Adrenal gland (tissue), 12 donors: Measurements from ENCODE around the gene SNCB. TPM values are rescaled to one million over a fixed set of nuclear protein-coding genes. Genes with fewer than 3 reads are reported as not detected.
A peak's percentile ranks its signal among the peaks of the same experiment; 100 is the strongest.

Experiments
- DNase-seq, 7 donors: peaks; one replicate each; pipeline ENCODE4 v3.0.0-alpha.2; 2019 to 2020
- H3K27ac ChIP-seq, 5 donors: fragments of 200-600 bp; sonication (generic) in 4 of 5; 1 replicate in 3 of 5; 2 replicates in 2 of 5; pipeline versions ENCODE4 v1.5.1 to v1.8.0; 2016 to 2020; ENCODE audit warnings: mild to moderate bottlenecking in 1 of 5
- H3K27me3 ChIP-seq: fragments of 200-600 bp; 2 replicates; pipeline ENCODE4 v1.8.0; 2021
- H3K36me3 ChIP-seq, 2 donors: fragments of 200-600 bp; replicated peaks in 1 of 2; 1 replicate in 1 of 2; 2 replicates in 1 of 2; pipeline versions ENCODE4 v1.5.1 to v1.8.0; 2018 to 2022
- H3K4me1 ChIP-seq, 2 donors: fragments of 200-600 bp; replicated peaks in 1 of 2; 1 replicate in 1 of 2; 2 replicates in 1 of 2; pipeline versions ENCODE4 v1.5.1 to v1.8.0; 2018 to 2021
- H3K4me3 ChIP-seq, 4 donors: fragments of 200-600 bp; sonication (generic) in 3 of 4; one replicate each; pipeline ENCODE4 v1.5.1; 2016 to 2018
- H3K9me3 ChIP-seq, 3 donors: fragments of 200-600 bp; sonication (generic) in 1 of 3; replicated peaks in 1 of 3; 1 replicate in 2 of 3; 2 replicates in 1 of 3; pipeline versions ENCODE4 v1.5.1 to v1.8.0; 2016 to 2021
- POLR2A ChIP-seq, 2 donors: fragments of 450-650 bp; IDR thresholded peaks; one replicate each; pipeline ENCODE4 v1.6.1; 2017; ENCODE audit warnings: antibody characterized with exemption in 2 of 2, mild to moderate bottlenecking in 2 of 2, moderate library complexity in 1 of 2
- WGBS, 4 donors: extraction: QIAGEN DNeasy Blood & Tissue Kit in 2 of 4; methylation state at CpG; one replicate each; pipeline versions ENCODE4 v1.1.5 to v1.1.7; 2013 to 2017; 5-methylcytosine and 5-hydroxymethylcytosine counted together
- intact Hi-C, 2 donors: fragments of 100-400 bp; cut with DNase I; formaldehyde crosslinking; loops; one replicate each; pipeline versions ENCODE4 v1.14.1 to v1.15.0; 2022 to 2023
- polyA plus RNA-seq, 3 donors: library from polyadenylated mRNA; stranded (reverse); fragments of 200-250 nt in 2 of 3; fragments of 350-450 nt in 1 of 3; fragmentation: Illumina TruSeq in 1 of 3; extraction: RNeasy Lipid Tissue Mini Kit (QIAGEN cat#74804) in 1 of 3; gene quantifications; one replicate each; pipeline ENCODE4 v1.2.3, GENCODE V29; 2013 to 2014
- total RNA-seq, 9 donors: library from RNA; depleted of rRNA in 4 of 9; stranded (reverse); fragments of >200 nt in 4 of 9; fragments of 120-200 nt in 1 of 9; fragmentation: NEBNext Ultra II Directional in 1 of 9; extraction: Animal tissue kit (Norgen Biotek cat#: 25700) in 1 of 9; gene quantifications; one replicate each; pipeline versions ENCODE4 v1.1.0 to v1.2.4, GENCODE V29; 2013 to 2023
- TF ChIP-seq, protein P1 (sequence below), 6 experiments: fragments of 450-650 bp in 4 of 6; fragments of 200-600 bp in 2 of 6; sonication (generic) in 1 of 6; IDR thresholded peaks; 1 replicate in 5 of 6; 2 replicates in 1 of 6; pipeline versions ENCODE4 v1.5.1 to v1.8.0; 2016 to 2021; ENCODE audit warnings: antibody characterized with exemption in 6 of 6, mild to moderate bottlenecking in 2 of 6, moderate library complexity in 1 of 6
- donor health status: healthy with polysubstance abuse.
- donor health status: Bipolar disorder and iron deficiency.
- donor health status: DM: yes; HTN: yes; CAD: no.
- donor health status: DM: no; HTN: no; CAD: no.
- donor health status: DM: no; HTN: no; CAD: no.
- donor health status: DM: yes; HTN: yes; CAD: no.

SNCB gene
- total and polyA plus RNA-seq, 12 donors = 0.19 to 8.6 (median 1.5) TPM; not detected in 4

GRCh38 chr5:176575488-176576422, 54.6 kb downstream of the SNCB start:
- DNase-seq = no peak
- intact Hi-C loops = no loop called here
- Histone ChIP-seq H3K9me3 (no peaks in the 10 kb centered on the region), H3K36me3 (no peaks in the 10 kb centered on the region), H3K4me1 (no peaks in the 10 kb centered on the region), H3K4me3 (no peak overlapping the region), H3K27me3 (peaks cover 6% of the 10 kb centered on the region), H3K27ac (no peak overlapping the region)
- 75 to 84% (median 82%) methylated on average over 20 to 37 of the region's 37 CpGs for WGBS, 4 donors
- no peak for TF ChIP-seq POLR2A (IDR thresholded peaks at IDR 0.05)
- TF ChIP-seq, protein P1, sequence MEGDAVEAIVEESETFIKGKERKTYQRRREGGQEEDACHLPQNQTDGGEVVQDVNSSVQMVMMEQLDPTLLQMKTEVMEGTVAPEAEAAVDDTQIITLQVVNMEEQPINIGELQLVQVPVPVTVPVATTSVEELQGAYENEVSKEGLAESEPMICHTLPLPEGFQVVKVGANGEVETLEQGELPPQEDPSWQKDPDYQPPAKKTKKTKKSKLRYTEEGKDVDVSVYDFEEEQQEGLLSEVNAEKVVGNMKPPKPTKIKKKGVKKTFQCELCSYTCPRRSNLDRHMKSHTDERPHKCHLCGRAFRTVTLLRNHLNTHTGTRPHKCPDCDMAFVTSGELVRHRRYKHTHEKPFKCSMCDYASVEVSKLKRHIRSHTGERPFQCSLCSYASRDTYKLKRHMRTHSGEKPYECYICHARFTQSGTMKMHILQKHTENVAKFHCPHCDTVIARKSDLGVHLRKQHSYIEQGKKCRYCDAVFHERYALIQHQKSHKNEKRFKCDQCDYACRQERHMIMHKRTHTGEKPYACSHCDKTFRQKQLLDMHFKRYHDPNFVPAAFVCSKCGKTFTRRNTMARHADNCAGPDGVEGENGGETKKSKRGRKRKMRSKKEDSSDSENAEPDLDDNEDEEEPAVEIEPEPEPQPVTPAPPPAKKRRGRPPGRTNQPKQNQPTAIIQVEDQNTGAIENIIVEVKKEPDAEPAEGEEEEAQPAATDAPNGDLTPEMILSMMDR (IDR thresholded peaks at IDR 0.05) = no peak

DNA sequence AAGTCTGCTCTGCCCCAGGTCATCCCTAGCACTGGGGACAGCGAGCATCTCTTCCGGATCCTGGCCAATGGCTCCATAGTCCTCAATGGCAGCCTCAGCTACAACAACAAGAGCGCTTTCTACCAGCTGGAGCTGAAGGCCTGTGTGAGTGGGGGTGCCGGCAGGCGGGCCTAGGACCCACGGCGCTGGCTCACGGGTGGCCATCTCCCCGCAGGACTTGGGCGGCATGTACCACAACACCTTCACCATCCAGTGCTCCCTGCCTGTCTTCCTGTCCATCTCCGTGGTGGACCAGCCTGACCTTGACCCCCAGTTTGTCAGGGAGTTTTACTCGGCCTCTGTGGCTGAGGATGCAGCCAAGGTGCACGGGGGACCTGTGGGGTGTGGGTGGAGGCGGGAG, 55.3 kb downstream of the SNCB start:
- Histone ChIP-seq H3K9me3 (no peaks in the 10 kb centered on the region), H3K27ac (no peak overlapping the region), H3K27me3 (peaks cover 6% of the 10 kb centered on the region), H3K4me1 (no peaks in the 10 kb centered on the region), H3K4me3 (no peak overlapping the region), H3K36me3 (no peaks in the 10 kb centered on the region)
- no peak for TF ChIP-seq POLR2A (IDR thresholded peaks at IDR 0.05)
- TF ChIP-seq, protein P1 (IDR thresholded peaks at IDR 0.05) = no peak
- WGBS, 4 donors = 71 to 86% (median 77%) methylated on average over 2 to 14 of the region's 14 CpGs
- intact Hi-C loops = no loop called here
- DNase-seq = no peak

DNA sequence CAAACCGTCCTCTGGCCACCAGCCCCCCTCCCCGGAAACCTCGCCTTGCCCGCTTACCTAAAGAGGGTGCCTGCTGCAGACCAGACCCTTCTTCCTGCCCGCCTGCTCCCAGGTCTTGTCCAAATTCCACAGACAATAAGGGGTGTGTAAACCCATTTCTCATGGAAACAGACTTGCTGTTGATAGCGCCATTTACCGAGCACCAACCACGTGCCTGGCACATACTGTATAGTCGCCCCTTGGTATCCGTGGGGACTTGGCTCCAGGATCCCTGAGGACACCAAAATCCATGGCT, 56.1 kb downstream of the SNCB start:
- Histone ChIP-seq H3K27me3 (peaks cover 6% of the 10 kb centered on the region), H3K36me3 (no peaks in the 10 kb centered on the region), H3K27ac (no peak overlapping the region), H3K9me3 (no peaks in the 10 kb centered on the region), H3K4me3 (no peak overlapping the region), H3K4me1 (no peaks in the 10 kb centered on the region)
- intact Hi-C loops = no loop called here
- WGBS, 4 donors = 21 to 46% (median 37%) methylated on average over 10 of the region's 10 CpGs
- TF ChIP-seq POLR2A (IDR thresholded peaks at IDR 0.05) = no peak
- TF ChIP-seq, protein P1 (IDR thresholded peaks at IDR 0.05) = peak in 2 of 6 experiments; percentile 0 to 23
- DNase-seq = no peak

GRCh38 chr5:176573564-176574296, 56.6 kb downstream of the SNCB start:
- H3K27ac ChIP-seq = no peak overlapping the region
- WGBS, 4 donors = 32 to 38% (median 35%) methylated on average over 16 to 18 of the region's 18 CpGs
- no peaks in the 10 kb centered on the region for H3K9me3 ChIP-seq
- DNase-seq = peak; percentile 62 to 85 (median 77)
- no peak for TF ChIP-seq POLR2A (IDR thresholded peaks at IDR 0.05)
- TF ChIP-seq, protein P1 (IDR thresholded peaks at IDR 0.05) = peak; percentile 63 to 84 (median 72)
- H3K4me3 ChIP-seq = no peak overlapping the region
- peaks cover 6% of the 10 kb centered on the region for H3K27me3 ChIP-seq
- no peaks in the 10 kb centered on the region for H3K36me3 ChIP-seq
- intact Hi-C loops = no loop called here
- no peaks in the 10 kb centered on the region for H3K4me1 ChIP-seq
